MM.1S (cell line): ENCODE measurements around the gene POU1F1.

ENCODE experiments used
- CTCF ChIP-seq: fragments of 300-600 bp; sonication (generic); IDR thresholded peaks from 2 replicates; pipeline ENCODE4 v1.5.1; 2016; ENCODE audit warnings: antibody characterized with exemption, low read length, mixed read lengths
- EZH2 ChIP-seq: fragments of 300-600 bp; sonication (generic); optimal IDR thresholded peaks from 2 replicates; pipeline ENCODE3; 2017; ENCODE audit warnings: low read depth, mild to moderate bottlenecking, antibody characterized with exemption, low read length, mixed read lengths
- EZH2phosphoT487 ChIP-seq: fragments of 300-600 bp; sonication (generic); IDR thresholded peaks from 2 replicates; pipeline ENCODE4 v1.6.1; 2018; ENCODE audit warnings: antibody characterized with exemption, low read length

GRCh38 chr3:87318617-87319021 is 42.2 kb upstream of the POU1F1 start:
- TF ChIP-seq EZH2 (no peak), CTCF (no peak), EZH2phosphoT487 (no peak)
